ENCODE results near the gene TBC1D9. TPM values are rescaled to one million over a fixed set of nuclear protein-coding genes. Genes with fewer than 3 reads are reported as not detected.

Gene TBC1D9
- total RNA-seq, 1 experiment from 2014 or later, result 0.70 TPM

GRCh38 chr4:140621161-140621560, 135.0 kb downstream of the TBC1D9 start:
- ATAC-seq, result no peak
- H3K27me3 Mint-ChIP-seq (ENCODE audit: low read depth), result no peaks in the 10 kb centered on the region
- H3K4me3 Mint-ChIP-seq, result no peak overlapping the region
- no peak for DNase-seq (ENCODE audit: low spot score)
- ChIA-PET CTCF (no interaction called here), POLR2A (no interaction called here)
- TF ChIP-seq ZSCAN18 (CRISPR knock-in tag; IDR thresholded peaks at IDR 0.05) (no peak), CDX4 (CRISPR knock-in tag; IDR thresholded peaks at IDR 0.05; ENCODE audit: borderline replicate concordance) (no peak)
- 0 out of 2 replicates have a peak, but pooled peaks cover 4% of the 10 kb centered on the region for H3K4me1 Mint-ChIP-seq
- H3K9me3 Mint-ChIP-seq, result no peaks in the 10 kb centered on the region
- H3K27ac Mint-ChIP-seq, result no peak overlapping the region
- no peaks in the 10 kb centered on the region for H3K36me3 Mint-ChIP-seq

- Mint-ChIP-seq H3K9me3 (no peaks in the 10 kb centered on the region), H3K27me3 (ENCODE audit: low read depth) (no peaks in the 10 kb centered on the region), H3K4me3 (no peak overlapping the region), H3K27ac (no peak overlapping the region), H3K4me1 (0 out of 2 replicates have a peak, but pooled peaks cover 4% of the 10 kb centered on the region), H3K36me3 (no peaks in the 10 kb centered on the region)
- DNase-seq (ENCODE audit: low spot score) (no peak), ATAC-seq (peak; percentile 77)
- POLR2A ChIA-PET, result no interaction called here
- no peak for TF ChIP-seq NFYB (CRISPR knock-in tag; conservative IDR thresholded peaks at IDR 0.05; ENCODE audit: low read depth)
- TF ChIP-seq HMGA2 (CRISPR knock-in tag; IDR thresholded peaks at IDR 0.05), result no peak
- no peak for TF ChIP-seq STAT6 (CRISPR knock-in tag; conservative IDR thresholded peaks at IDR 0.05; ENCODE audit: low read depth)
- TF ChIP-seq CDX4 (CRISPR knock-in tag; IDR thresholded peaks at IDR 0.05; ENCODE audit: borderline replicate concordance), result no peak
- TF ChIP-seq MYBL2 (CRISPR knock-in tag; IDR thresholded peaks at IDR 0.05), result no peak
- no peak for TF ChIP-seq FOXP4 (CRISPR knock-in tag; IDR thresholded peaks at IDR 0.05)
- TF ChIP-seq CTCF (IDR thresholded peaks at IDR 0.05), result no peak
- TF ChIP-seq USF1 (CRISPR knock-in tag; IDR thresholded peaks at IDR 0.05), result no peak
- TF ChIP-seq EMX1 (CRISPR knock-in tag; IDR thresholded peaks at IDR 0.05), result no peak
- TF ChIP-seq ZNF232 (CRISPR knock-in tag; IDR thresholded peaks at IDR 0.05), result no peak
- CTCF ChIA-PET, result interaction anchor here (0.6 to 1.5 kb wide), 3 partner anchors 23 to 258 kb away, joined by 3 to 5 read pairs (median 3); no protein-coding TSS in a partner anchor
These were observed 138.5 kb downstream of the TBC1D9 start for GRCh38 chr4:140617499-140618248.

Data from WTC11 (cell line).